Breast epithelium (tissue), 4 donors: ENCODE measurements around the gene LSG1. TPM values are rescaled to one million over a fixed set of nuclear protein-coding genes. Genes with fewer than 3 reads are reported as not detected.

Experiments
- DNase-seq, 2 donors: peaks; one replicate each; pipeline ENCODE4 v3.0.0-alpha.2; 2019; ENCODE audit warnings: low spot score in 2 of 2
- H3K27ac ChIP-seq, 2 donors: fragments of 200-600 bp; sonication (generic) in 1 of 2; one replicate each; pipeline ENCODE4 v1.5.1; 2016 to 2019; ENCODE audit warnings: mild to moderate bottlenecking in 1 of 2
- H3K27me3 ChIP-seq, 2 donors: fragments of 200-600 bp; sonication (generic) in 1 of 2; one replicate each; pipeline versions ENCODE4 v1.5.1 to v1.6.0; 2017 to 2019; ENCODE audit warnings: control low read depth in 1 of 2, mild to moderate bottlenecking in 1 of 2
- H3K36me3 ChIP-seq: fragments of 200-600 bp; one replicate; pipeline ENCODE4 v1.5.1; 2019
- H3K4me1 ChIP-seq, 2 donors: fragments of 200-600 bp; sonication (generic); one replicate each; pipeline ENCODE4 v1.5.1; 2016 to 2019; ENCODE audit warnings: control low read depth in 1 of 2
- H3K4me3 ChIP-seq, 3 donors: fragments of 200-600 bp; sonication (generic); 1 replicate in 2 of 3; 2 replicates in 1 of 3; pipeline ENCODE4 v1.5.1; 2016 to 2019; ENCODE audit warnings: mild to moderate bottlenecking in 3 of 3, moderate library complexity in 2 of 3
- H3K9me3 ChIP-seq, 2 donors: fragments of 200-600 bp; sonication (generic) in 1 of 2; one replicate each; pipeline ENCODE4 v1.5.1; 2016 to 2019; ENCODE audit warnings: control low read depth in 1 of 2
- POLR2A ChIP-seq: fragments of 450-650 bp; IDR thresholded peaks from one replicate; pipeline ENCODE4 v1.6.1; 2016; ENCODE audit warnings: antibody characterized with exemption, mild to moderate bottlenecking, moderate library complexity
- POLR2AphosphoS5 ChIP-seq, 3 donors: sonication (generic); formaldehyde crosslinking; IDR thresholded peaks; one replicate each; pipeline ENCODE4 v1.6.1; 2017; ENCODE audit warnings: antibody characterized with exemption in 3 of 3
- intact Hi-C: fragments of 100-400 bp; cut with DNase I; formaldehyde crosslinking; loops from one replicate; pipeline ENCODE4 v1.15.1; 2023; ENCODE audit warnings: low total_unique reads
- total RNA-seq, 3 donors: library from RNA; depleted of rRNA; stranded (reverse); fragments of >200 nt; gene quantifications; one replicate each; pipeline ENCODE4 v1.1.0, GENCODE V29; 2016
- TF ChIP-seq, protein P1 (sequence below), 3 donors: fragments of 450-650 bp; IDR thresholded peaks; one replicate each; pipeline ENCODE4 v1.5.1; 2016 to 2017; ENCODE audit warnings: antibody characterized with exemption in 3 of 3, mild to moderate bottlenecking in 3 of 3, moderate library complexity in 3 of 3

LSG1 gene
- total RNA-seq, 3 donors from 2014 or later = 34.9 to 62.3 (median 57.0) TPM

GRCh38 chr3:194661374-194661773 lies 10.6 kb downstream of the LSG1 start:
- Histone ChIP-seq H3K4me1 (no peaks in the 10 kb centered on the region), H3K9me3 (no peaks in the 10 kb centered on the region), H3K27me3 (no peaks in the 10 kb centered on the region), H3K4me3 (no peak overlapping the region), H3K36me3 (peaks cover 4% of the 10 kb centered on the region), H3K27ac (no peak overlapping the region)
- DNase-seq = no peak
- no peak for TF ChIP-seq POLR2A
- TF ChIP-seq, protein P1, sequence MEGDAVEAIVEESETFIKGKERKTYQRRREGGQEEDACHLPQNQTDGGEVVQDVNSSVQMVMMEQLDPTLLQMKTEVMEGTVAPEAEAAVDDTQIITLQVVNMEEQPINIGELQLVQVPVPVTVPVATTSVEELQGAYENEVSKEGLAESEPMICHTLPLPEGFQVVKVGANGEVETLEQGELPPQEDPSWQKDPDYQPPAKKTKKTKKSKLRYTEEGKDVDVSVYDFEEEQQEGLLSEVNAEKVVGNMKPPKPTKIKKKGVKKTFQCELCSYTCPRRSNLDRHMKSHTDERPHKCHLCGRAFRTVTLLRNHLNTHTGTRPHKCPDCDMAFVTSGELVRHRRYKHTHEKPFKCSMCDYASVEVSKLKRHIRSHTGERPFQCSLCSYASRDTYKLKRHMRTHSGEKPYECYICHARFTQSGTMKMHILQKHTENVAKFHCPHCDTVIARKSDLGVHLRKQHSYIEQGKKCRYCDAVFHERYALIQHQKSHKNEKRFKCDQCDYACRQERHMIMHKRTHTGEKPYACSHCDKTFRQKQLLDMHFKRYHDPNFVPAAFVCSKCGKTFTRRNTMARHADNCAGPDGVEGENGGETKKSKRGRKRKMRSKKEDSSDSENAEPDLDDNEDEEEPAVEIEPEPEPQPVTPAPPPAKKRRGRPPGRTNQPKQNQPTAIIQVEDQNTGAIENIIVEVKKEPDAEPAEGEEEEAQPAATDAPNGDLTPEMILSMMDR (IDR thresholded peaks at IDR 0.05) = no peak
- TF ChIP-seq POLR2AphosphoS5 (IDR thresholded peaks at IDR 0.05) = no peak
- intact Hi-C loops = no loop called here

- no peak for TF ChIP-seq POLR2A
- no peak for TF ChIP-seq POLR2AphosphoS5 (IDR thresholded peaks at IDR 0.05)
- TF ChIP-seq, protein P1 (IDR thresholded peaks at IDR 0.05) = no peak
- Histone ChIP-seq H3K27me3 (no peaks in the 10 kb centered on the region), H3K4me1 (no peaks in the 10 kb centered on the region), H3K4me3 (no peak overlapping the region), H3K27ac (no peak overlapping the region), H3K9me3 (no peaks in the 10 kb centered on the region), H3K36me3 (peaks cover 4% of the 10 kb centered on the region)
- intact Hi-C loops = no loop called here
- no peak for DNase-seq
These were observed 12.2 kb downstream of the LSG1 start for GRCh38 chr3:194659778-194660177.

GRCh38 chr3:194658477-194659242 lies 13.3 kb downstream of the LSG1 start:
- Histone ChIP-seq H3K9me3 (no peaks in the 10 kb centered on the region), H3K4me1 (no peaks in the 10 kb centered on the region), H3K27me3 (no peaks in the 10 kb centered on the region), H3K4me3 (no peak overlapping the region), H3K36me3 (peaks cover 4% of the 10 kb centered on the region), H3K27ac (no peak overlapping the region)
- TF ChIP-seq, protein P1 (IDR thresholded peaks at IDR 0.05) = no peak
- no peak for TF ChIP-seq POLR2AphosphoS5 (IDR thresholded peaks at IDR 0.05)
- TF ChIP-seq POLR2A = no peak
- no peak for DNase-seq
- intact Hi-C loops = no loop called here

- no peak overlapping the region for H3K4me3 ChIP-seq
- TF ChIP-seq POLR2AphosphoS5 (IDR thresholded peaks at IDR 0.05) (no peak), POLR2A (no peak)
- TF ChIP-seq, protein P1 (IDR thresholded peaks at IDR 0.05) = no peak
- no peak overlapping the region for H3K27ac ChIP-seq
- no peaks in the 10 kb centered on the region for H3K27me3 ChIP-seq
- H3K4me1 ChIP-seq = no peaks in the 10 kb centered on the region
- intact Hi-C loops = no loop called here
- no peaks in the 10 kb centered on the region for H3K9me3 ChIP-seq
- no peak for DNase-seq
- H3K36me3 ChIP-seq = peaks cover 4% of the 10 kb centered on the region
These were observed 14.6 kb downstream of the LSG1 start for GRCh38 chr3:194657439-194657838.

GRCh38 chr3:194654443-194654842 lies 17.5 kb downstream of the LSG1 start:
- no peak overlapping the region for H3K27ac ChIP-seq
- no peaks in the 10 kb centered on the region for H3K27me3 ChIP-seq
- H3K9me3 ChIP-seq = no peaks in the 10 kb centered on the region
- no peaks in the 10 kb centered on the region for H3K4me1 ChIP-seq
- H3K4me3 ChIP-seq = no peak overlapping the region
- no peak for DNase-seq
- H3K36me3 ChIP-seq = peaks cover 12% of the 10 kb centered on the region
- TF ChIP-seq, protein P1 (IDR thresholded peaks at IDR 0.05) = no peak
- TF ChIP-seq POLR2AphosphoS5 (IDR thresholded peaks at IDR 0.05) (no peak), POLR2A (no peak)
- intact Hi-C loops = no loop called here
